GM19193 (cell line): ENCODE data around the gene PIGV.

Experiments
- POLR2A ChIP-seq: IDR thresholded peaks from 4 replicates; pipeline ENCODE4 v1.6.1; 2011; ENCODE audit not compliant: insufficient read depth, insufficient read length; ENCODE audit errors: extremely low read depth

Gene PIGV

GRCh38 chr1:26785611-26786436, 1.9 kb upstream of the PIGV start:
- no peak for TF ChIP-seq POLR2A

- TF ChIP-seq POLR2A: no peak
These were observed 1.0 kb upstream of the PIGV start for GRCh38 chr1:26786437-26787380.

GRCh38 chr1:26787381-26787705, 407 bp upstream of the PIGV start:
- TF ChIP-seq POLR2A: peak; percentile 43

GRCh38 chr1:26788515-26788785, 700 bp downstream of the PIGV start:
- no peak for TF ChIP-seq POLR2A

GRCh38 chr1:26788836-26789611, 1.3 kb downstream of the PIGV start:
- TF ChIP-seq POLR2A: peak; percentile 40

- TF ChIP-seq POLR2A: no peak
These were observed 1.8 kb downstream of the PIGV start for GRCh38 chr1:26789612-26789865.

- TF ChIP-seq POLR2A: no peak
These were observed 2.2 kb downstream of the PIGV start for GRCh38 chr1:26789931-26790330.

GRCh38 chr1:26790551-26790953, 2.8 kb downstream of the PIGV start:
- TF ChIP-seq POLR2A: no peak

- no peak for TF ChIP-seq POLR2A
These were observed 3.4 kb downstream of the PIGV start for GRCh38 chr1:26791148-26791547.

- TF ChIP-seq POLR2A: no peak
These were observed 3.9 kb downstream of the PIGV start for GRCh38 chr1:26791626-26792025.

- TF ChIP-seq POLR2A: no peak
These were observed 5.2 kb downstream of the PIGV start for GRCh38 chr1:26792924-26793323.

- no peak for TF ChIP-seq POLR2A
These were observed 6.6 kb downstream of the PIGV start for GRCh38 chr1:26794391-26794790.

- TF ChIP-seq POLR2A: no peak
These were observed 9.9 kb downstream of the PIGV start for GRCh38 chr1:26797627-26798026.

GRCh38 chr1:26799479-26800142, 11.9 kb downstream of the PIGV start:
- no peak for TF ChIP-seq POLR2A

- TF ChIP-seq POLR2A: no peak
These were observed 23.3 kb downstream of the PIGV start for GRCh38 chr1:26811057-26811456.
